Ovary (tissue), 9 donors: ENCODE data around the gene TRDMT1. TPM values are rescaled to one million over a fixed set of nuclear protein-coding genes. Genes with fewer than 3 reads are reported as not detected.

Experiments used
- DNase-seq, 5 donors: peaks; one replicate each; pipeline ENCODE4 v3.0.0-alpha.2; 2019 to 2020
- H3K27ac ChIP-seq, 2 donors: fragments of 200-600 bp; one replicate each; pipeline versions ENCODE4 v1.5.1 to v1.8.0; 2019 to 2022
- H3K27me3 ChIP-seq: fragments of 200-600 bp; one replicate; pipeline ENCODE4 v1.8.0; 2022
- H3K36me3 ChIP-seq: fragments of 200-600 bp; sonication (generic); one replicate; pipeline ENCODE4 v1.5.1; 2019
- H3K4me1 ChIP-seq: one replicate; pipeline ENCODE4 v1.8.1; 2013; ENCODE audit warnings: mild to moderate bottlenecking, moderate library complexity; ENCODE audit not compliant: insufficient read depth
- H3K4me3 ChIP-seq: fragments of 200-600 bp; sonication (generic); one replicate; pipeline ENCODE4 v1.5.1; 2017
- H3K9me3 ChIP-seq, 2 donors: fragments of 200-600 bp in 1 of 2; sonication (generic) in 1 of 2; one replicate each; pipeline versions ENCODE4 v1.5.1 to v1.8.1; 2013 to 2019; ENCODE audit warnings: mild to moderate bottlenecking in 1 of 2, moderate library complexity in 1 of 2
- CTCF ChIP-seq, 3 donors: fragments of 450-650 bp in 2 of 3; fragments of 200-600 bp in 1 of 3; IDR thresholded peaks; one replicate each; pipeline versions ENCODE4 v1.5.1 to v1.8.0; 2016 to 2022; ENCODE audit warnings: antibody characterized with exemption in 3 of 3, mild to moderate bottlenecking in 1 of 3
- EP300 ChIP-seq: sonication (generic); formaldehyde crosslinking; IDR thresholded peaks from one replicate; pipeline ENCODE4 v1.6.1; 2017; ENCODE audit warnings: antibody characterized with exemption
- POLR2A ChIP-seq: fragments of 450-650 bp; IDR thresholded peaks from one replicate; pipeline ENCODE4 v1.6.1; 2017; ENCODE audit warnings: antibody characterized with exemption, mild to moderate bottlenecking, moderate library complexity
- WGBS, 3 donors: extraction: QIAGEN DNeasy Blood & Tissue Kit in 1 of 3; methylation state at CpG; one replicate each; pipeline versions ENCODE4 v1.1.5 to v1.1.7; 2013 to 2017; 5-methylcytosine and 5-hydroxymethylcytosine counted together
- intact Hi-C, 4 donors: fragments of 100-400 bp; cut with DNase I; formaldehyde crosslinking; loops; one replicate each; pipeline versions ENCODE4 v1.11.0 to v1.15.1; 2022 to 2023
- polyA plus RNA-seq, 2 donors: library from polyadenylated mRNA; stranded (reverse); fragments of 200-250 nt in 1 of 2; fragments of 350-450 nt in 1 of 2; fragmentation: Illumina TruSeq in 1 of 2; extraction: RNeasy Lipid Tissue Mini Kit (QIAGEN cat#74804) in 1 of 2; gene quantifications; one replicate each; pipeline ENCODE4 v1.2.3, GENCODE V29; 2013 to 2014
- total RNA-seq, 7 donors: library from RNA; depleted of rRNA in 2 of 7; stranded (reverse); fragments of >200 nt in 2 of 7; fragmentation: NEBNext Ultra II Directional in 3 of 7; extraction: Animal tissue kit (Norgen Biotek cat#: 25700) in 3 of 7; gene quantifications; one replicate each; pipeline versions ENCODE4 v1.1.0 to v1.2.4, GENCODE V29; 2016 to 2023
- donor health status: DM: no; HTN: no; CAD: no; lungs with moderate emphysema.
- donor health status: DM: no; HTN: no; CAD: no.
- donor health status: Bipolar disorder and iron deficiency.
- donor health status: DM: yes; HTN: yes; CAD: no.
- donor health status: DM: no; HTN: no; CAD: no.
- donor health status: DM: yes; HTN: yes; CAD: no.

Gene TRDMT1
- total and polyA plus RNA-seq, 9 donors, result 3.2 to 24.3 (median 15.9) TPM

DNA sequence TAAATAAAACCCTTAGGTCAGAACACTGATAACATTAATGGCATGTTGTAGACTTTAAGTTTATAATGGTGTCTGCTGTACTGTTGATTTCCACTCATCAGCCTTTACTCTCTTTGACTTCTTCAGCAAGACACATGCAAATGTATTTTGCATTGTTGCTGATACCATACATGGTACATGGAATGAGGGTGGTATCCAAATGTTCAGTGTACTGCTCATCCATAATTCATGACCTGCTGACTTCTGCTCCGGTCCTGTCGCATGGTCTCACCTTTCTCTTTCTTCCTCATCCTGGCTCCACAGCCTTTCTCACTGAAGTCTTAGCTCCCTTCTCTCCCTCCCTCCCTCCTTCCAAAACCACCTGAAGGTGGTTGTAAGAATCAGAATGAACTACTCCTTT lies 67.2 kb downstream of the TRDMT1 start:
- no peak overlapping the region for H3K27ac ChIP-seq
- no peak for TF ChIP-seq POLR2A
- no peaks in the 10 kb centered on the region for H3K36me3 ChIP-seq
- no peak for DNase-seq
- intact Hi-C loops, result no loop called here
- no peaks in the 10 kb centered on the region for H3K4me1 ChIP-seq
- WGBS, 3 donors, result 93 to 96% (median 96%) methylated on average over 2 of the region's 2 CpGs
- no peaks in the 10 kb centered on the region for H3K9me3 ChIP-seq
- H3K27me3 ChIP-seq, result no peaks in the 10 kb centered on the region
- no peak overlapping the region for H3K4me3 ChIP-seq

- WGBS, 3 donors, result 94 to 100% (median 96%) methylated on average over 1 of the region's 1 CpG
Measured at GRCh38 chr10:17129741-17130140, 71.7 kb downstream of the TRDMT1 start, which contains the start of gene CUBN. Gene CUBN (minus strand): TSS chr10:17129811. CDS start chr10:17129765, 46 bp downstream.

DNA sequence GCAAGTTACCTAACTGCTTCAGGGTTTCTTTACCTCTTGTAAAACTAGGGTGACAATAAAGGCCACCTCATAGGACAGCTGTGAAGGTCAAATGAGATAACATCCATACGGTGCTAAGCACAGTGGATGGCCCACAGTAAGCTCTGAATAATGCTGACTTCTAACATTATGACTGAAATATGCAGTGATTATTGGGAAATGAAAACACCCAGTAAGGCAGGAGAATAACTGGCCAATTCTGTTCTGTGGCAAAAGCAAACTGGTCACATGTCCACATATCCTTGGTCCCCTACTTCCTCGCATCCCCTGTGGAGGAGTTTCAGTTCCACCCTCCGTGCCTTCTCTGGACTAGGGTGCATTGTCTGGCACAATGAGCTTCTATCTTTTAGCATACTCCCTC lies 73.2 kb downstream of the TRDMT1 start:
- no peaks in the 10 kb centered on the region for H3K9me3 ChIP-seq
- no peak overlapping the region for H3K27ac ChIP-seq
- 79 to 86% (median 81%) methylated on average over 3 of the region's 3 CpGs for WGBS, 3 donors
- no peaks in the 10 kb centered on the region for H3K27me3 ChIP-seq
- intact Hi-C loops, result loop anchor here in 1 of 4 donors (10.0 kb wide), 1 partner anchor 67 kb away; no protein-coding TSS in a partner anchor
- no peak overlapping the region for H3K4me3 ChIP-seq
- DNase-seq, result no peak
- TF ChIP-seq CTCF (IDR thresholded peaks at IDR 0.05) (no peak), EP300 (no peak), POLR2A (no peak)
- H3K4me1 ChIP-seq, result no peaks in the 10 kb centered on the region
- no peaks in the 10 kb centered on the region for H3K36me3 ChIP-seq

More at GRCh38 chr10:17129741-17130140, 71.7 kb downstream of the TRDMT1 start, which contains the start of gene CUBN:
- Histone ChIP-seq H3K27me3 (no peaks in the 10 kb centered on the region), H3K36me3 (no peaks in the 10 kb centered on the region), H3K4me3 (no peak within 1 kb of the TSS), H3K9me3 (no peaks in the 10 kb centered on the region), H3K27ac (no peak within 1 kb of the TSS), H3K4me1 (no peaks in the 10 kb centered on the region)
- intact Hi-C loops, result loop anchor here in 1 of 4 donors (10.0 kb wide), 1 partner anchor 65 kb away; no protein-coding TSS in a partner anchor
- TF ChIP-seq POLR2A (no peak), EP300 (no peak), CTCF (IDR thresholded peaks at IDR 0.05) (no peak)
- no peak for DNase-seq

DNA sequence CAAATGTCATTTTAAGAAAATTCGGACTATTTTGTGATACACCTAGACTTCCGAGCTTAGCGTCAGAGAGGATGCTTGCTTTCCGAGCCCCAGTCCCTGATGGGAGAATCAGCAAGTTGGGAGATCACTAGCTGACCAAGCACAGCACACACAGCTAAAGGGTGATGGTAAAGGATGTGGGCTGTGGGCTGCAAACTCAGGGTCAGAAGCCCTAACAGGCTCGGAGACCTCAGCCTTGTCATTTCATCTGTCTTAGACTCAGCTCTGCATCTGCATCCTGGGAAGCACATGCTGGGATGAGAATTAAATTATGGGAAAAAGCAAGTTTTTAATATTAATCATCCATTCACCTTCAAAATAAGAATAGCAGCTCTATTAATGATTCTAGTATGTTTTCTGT lies 75.1 kb downstream of the TRDMT1 start:
- no peaks in the 10 kb centered on the region for H3K9me3 ChIP-seq
- intact Hi-C loops, result loop anchor here in 1 of 4 donors (10.0 kb wide), 1 partner anchor 68 kb away; no protein-coding TSS in a partner anchor
- no peak overlapping the region for H3K4me3 ChIP-seq
- no peaks in the 10 kb centered on the region for H3K36me3 ChIP-seq
- no peak for TF ChIP-seq CTCF (IDR thresholded peaks at IDR 0.05)
- no peak for TF ChIP-seq POLR2A
- TF ChIP-seq EP300, result no peak
- DNase-seq, result no peak
- 95 to 98% (median 96%) methylated on average over 5 of the region's 5 CpGs for WGBS, 3 donors
- no peaks in the 10 kb centered on the region for H3K27me3 ChIP-seq
- no peak overlapping the region for H3K27ac ChIP-seq
- no peaks in the 10 kb centered on the region for H3K4me1 ChIP-seq

- Histone ChIP-seq H3K4me3 (no peak overlapping the region), H3K27ac (no peak overlapping the region), H3K27me3 (no peaks in the 10 kb centered on the region), H3K4me1 (peaks cover 1% of the 10 kb centered on the region), H3K36me3 (no peaks in the 10 kb centered on the region), H3K9me3 (no peaks in the 10 kb centered on the region)
- intact Hi-C loops, result loop anchor here in 1 of 4 donors (10.0 kb wide), 1 partner anchor 69 kb away; no protein-coding TSS in a partner anchor
- no peak for TF ChIP-seq POLR2A
- 76 to 86% (median 86%) methylated on average over 5 of the region's 5 CpGs for WGBS, 3 donors
- no peak for DNase-seq
Measured at GRCh38 chr10:17125206-17125893, 76.1 kb downstream of the TRDMT1 start.
